Measurements from ENCODE around the gene WWOX.

GRCh38 chr16:79165506-79165905 is 1066.1 kb downstream of the WWOX start:
- no peak for TF ChIP-seq POLR2AphosphoS5 (IDR thresholded peaks at IDR 0.05; ENCODE audit: borderline replicate concordance, low read depth, low read length)
- TF ChIP-seq EZH2 (IDR thresholded peaks at IDR 0.05): no peak
- TF ChIP-seq FOXP2 (optimal IDR thresholded peaks at IDR 0.05; ENCODE audit: control extremely low read depth, extremely low read length, insufficient read depth): no peak

All from SK-N-MC (cell line).